ENCODE measurements around the gene KCNIP3.

- TF ChIP-seq YY1 (IDR thresholded peaks at IDR 0.05; ENCODE audit: insufficient read depth, insufficient read length) = no peak
- TF ChIP-seq ZNF274 (IDR thresholded peaks at IDR 0.05; ENCODE audit: low read depth, low read length) = no peak
- no peak for TF ChIP-seq SUZ12 (IDR thresholded peaks at IDR 0.05; ENCODE audit: extremely low read depth, insufficient read depth, insufficient read length)
These were observed 29.5 kb upstream of the KCNIP3 start for GRCh38 chr2:95267458-95268210.

Measured in NT2/D1 (cell line).